ENCODE data around the gene CYP4F22. TPM values are rescaled to one million over a fixed set of nuclear protein-coding genes. Genes with fewer than 3 reads are reported as not detected.

Gene CYP4F22
- total and polyA plus RNA-seq, 12 donors: not detected

DNA sequence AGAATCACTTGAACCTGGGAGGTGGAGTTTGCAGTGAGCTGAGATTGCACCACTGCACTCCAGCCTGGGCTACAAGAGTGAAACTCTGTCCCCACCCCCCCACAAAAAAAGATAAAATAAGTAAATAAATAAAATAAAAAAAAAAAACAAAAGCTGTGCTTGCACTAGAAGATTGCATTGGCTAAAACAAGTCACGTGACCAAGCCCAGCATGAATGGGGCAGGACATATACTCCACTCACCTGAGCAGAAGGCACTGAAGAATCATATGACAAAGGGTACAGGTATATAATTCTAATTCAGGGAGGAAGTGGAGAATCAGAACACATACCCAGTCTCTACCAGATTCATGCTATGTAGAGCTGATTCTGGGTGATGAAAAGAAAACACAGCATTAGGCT lies 36.6 kb downstream of the CYP4F22 start:
- 89 to 93% methylated on average over 1 of the region's 1 CpG for WGBS, 2 donors
- TF ChIP-seq, protein P1, sequence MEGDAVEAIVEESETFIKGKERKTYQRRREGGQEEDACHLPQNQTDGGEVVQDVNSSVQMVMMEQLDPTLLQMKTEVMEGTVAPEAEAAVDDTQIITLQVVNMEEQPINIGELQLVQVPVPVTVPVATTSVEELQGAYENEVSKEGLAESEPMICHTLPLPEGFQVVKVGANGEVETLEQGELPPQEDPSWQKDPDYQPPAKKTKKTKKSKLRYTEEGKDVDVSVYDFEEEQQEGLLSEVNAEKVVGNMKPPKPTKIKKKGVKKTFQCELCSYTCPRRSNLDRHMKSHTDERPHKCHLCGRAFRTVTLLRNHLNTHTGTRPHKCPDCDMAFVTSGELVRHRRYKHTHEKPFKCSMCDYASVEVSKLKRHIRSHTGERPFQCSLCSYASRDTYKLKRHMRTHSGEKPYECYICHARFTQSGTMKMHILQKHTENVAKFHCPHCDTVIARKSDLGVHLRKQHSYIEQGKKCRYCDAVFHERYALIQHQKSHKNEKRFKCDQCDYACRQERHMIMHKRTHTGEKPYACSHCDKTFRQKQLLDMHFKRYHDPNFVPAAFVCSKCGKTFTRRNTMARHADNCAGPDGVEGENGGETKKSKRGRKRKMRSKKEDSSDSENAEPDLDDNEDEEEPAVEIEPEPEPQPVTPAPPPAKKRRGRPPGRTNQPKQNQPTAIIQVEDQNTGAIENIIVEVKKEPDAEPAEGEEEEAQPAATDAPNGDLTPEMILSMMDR (IDR thresholded peaks at IDR 0.05): no peak
- H3K27me3 ChIP-seq: peaks cover 0 to 40% (median 11%) of the 10 kb centered on the region in 7 donors
- H3K9me3 ChIP-seq: peaks cover 0 to 3% (median 0%) of the 10 kb centered on the region in 11 donors
- H3K36me3 ChIP-seq: no peaks in the 10 kb centered on the region
- ATAC-seq (no peak), DNase-seq (no peak)
- no peaks in the 10 kb centered on the region for H3K4me1 ChIP-seq
- no peak overlapping the region for H3K27ac ChIP-seq
- intact Hi-C loops (cut with DNase I): loop anchor here in 1 of 10 donors (10.0 kb wide), 1 partner anchor 70 kb away; the partner anchor contains the start of gene PGLYRP2
- no peak overlapping the region for H3K4me3 ChIP-seq

DNA sequence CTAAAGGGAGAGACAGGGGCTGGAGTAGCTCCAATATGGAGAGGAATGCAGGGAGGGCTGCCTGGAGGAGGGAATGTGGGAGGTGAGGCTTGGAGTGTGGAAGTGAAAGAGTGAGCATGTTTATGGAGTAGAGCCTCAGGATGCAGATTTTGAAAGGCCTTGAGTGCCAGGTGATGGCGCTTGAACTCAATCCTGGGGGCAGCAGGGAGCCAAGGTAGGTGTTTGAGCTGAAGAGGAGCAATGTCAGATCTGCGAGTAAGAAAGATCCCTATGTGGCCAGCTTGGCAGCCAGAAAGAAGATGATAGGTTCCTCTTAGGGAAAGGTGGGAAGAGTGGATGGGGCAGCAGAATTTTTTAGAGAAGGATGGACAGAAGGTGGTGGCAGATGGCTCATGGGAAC lies 40.3 kb downstream of the CYP4F22 start:
- ATAC-seq: no peak
- Histone ChIP-seq H3K27ac (no peak overlapping the region), H3K9me3 (no peaks in the 10 kb centered on the region), H3K4me1 (peaks cover 3 to 11% (median 8%) of the 10 kb centered on the region in 9 donors), H3K36me3 (no peaks in the 10 kb centered on the region), H3K4me3 (no peak overlapping the region), H3K27me3 (peaks cover 0 to 51% (median 31%) of the 10 kb centered on the region in 7 donors)
- intact Hi-C loops (cut with DNase I): loop anchor here in 1 of 10 donors (10.0 kb wide), 1 partner anchor 74 kb away; the partner anchor contains the start of gene PGLYRP2
- TF ChIP-seq, protein P1 (IDR thresholded peaks at IDR 0.05): no peak
- 76 to 83% methylated on average over 2 of the region's 2 CpGs for WGBS, 2 donors
- no peak for DNase-seq

DNA sequence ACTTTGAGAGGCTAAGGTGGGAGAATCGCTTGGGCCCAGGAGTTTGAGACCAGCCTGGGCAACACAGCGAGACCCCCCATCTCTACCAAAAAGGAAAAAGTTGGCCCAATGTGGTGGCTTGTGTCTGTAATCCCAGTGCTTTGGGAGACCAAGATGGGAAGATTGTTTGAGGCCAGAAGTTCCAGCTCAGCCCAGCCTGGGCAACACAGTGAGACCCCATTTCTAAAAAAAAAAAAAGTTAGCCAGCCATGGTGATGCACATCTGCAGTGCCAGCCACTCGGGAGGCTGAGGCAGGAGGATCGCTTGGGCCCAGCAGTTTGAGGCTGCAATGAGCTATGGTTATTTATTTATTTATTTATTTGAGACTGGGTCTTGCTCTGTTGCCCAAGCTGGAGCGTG lies 41.3 kb downstream of the CYP4F22 start:
- Histone ChIP-seq H3K4me3 (no peak overlapping the region), H3K9me3 (no peaks in the 10 kb centered on the region), H3K4me1 (peaks cover 3 to 11% (median 8%) of the 10 kb centered on the region in 9 donors), H3K36me3 (no peaks in the 10 kb centered on the region), H3K27me3 (peaks cover 0 to 54% (median 41%) of the 10 kb centered on the region in 7 donors), H3K27ac (no peak overlapping the region)
- intact Hi-C loops (cut with DNase I): loop anchor here in 1 of 10 donors (10.0 kb wide), 1 partner anchor 75 kb away; the partner anchor contains the start of gene PGLYRP2
- DNase-seq (no peak), ATAC-seq (no peak)
- TF ChIP-seq, protein P1 (IDR thresholded peaks at IDR 0.05): no peak
- WGBS, 2 donors: 93 to 95% methylated on average over 5 of the region's 5 CpGs

DNA sequence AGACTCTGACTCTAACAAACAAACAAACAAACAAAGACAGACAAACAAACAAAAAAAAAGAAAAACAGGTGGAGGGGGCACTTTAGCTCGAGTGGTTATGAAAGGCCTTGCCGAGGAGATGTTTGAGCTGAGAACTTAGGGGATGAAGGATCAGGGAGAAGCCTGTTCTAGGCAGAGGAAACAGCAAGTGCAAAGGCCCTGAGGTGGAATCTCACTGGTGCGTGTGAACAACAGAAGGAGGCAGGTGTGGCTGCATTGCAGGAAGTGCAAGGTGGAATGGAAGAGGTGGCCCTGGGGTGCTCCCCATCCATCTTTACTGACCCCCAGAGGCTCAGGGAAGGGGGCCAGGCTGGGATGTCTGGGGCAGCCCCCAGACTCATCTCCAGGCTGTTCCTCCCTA lies 41.9 kb downstream of the CYP4F22 start:
- Histone ChIP-seq H3K27ac (no peak overlapping the region), H3K36me3 (no peaks in the 10 kb centered on the region), H3K27me3 (peaks cover 0 to 50% (median 44%) of the 10 kb centered on the region in 7 donors), H3K4me1 (peaks cover 3 to 11% (median 9%) of the 10 kb centered on the region in 9 donors), H3K4me3 (no peak overlapping the region), H3K9me3 (no peaks in the 10 kb centered on the region)
- WGBS, 2 donors: 75 to 82% methylated on average over 3 of the region's 3 CpGs
- DNase-seq (no peak), ATAC-seq (no peak)
- intact Hi-C loops (cut with DNase I): loop anchor here in 9 of 10 donors (5.0 to 10.0 kb wide), 8 partner anchors 85 to 458 kb away; partner anchors contain the start of genes RASAL3 (in 2 of the 9), AKAP8 (in 1 of the 9), AKAP8L (in 1 of the 9) and BRD4 (in 1 of the 9)
- TF ChIP-seq, protein P1 (IDR thresholded peaks at IDR 0.05): no peak
